A549 (cell line): ENCODE measurements around the gene HMG20A.

Experiments used
- CBX2 ChIP-seq: fragments of 200-600 bp; sonication (generic); IDR thresholded peaks from 2 replicates; pipeline ENCODE4 v1.6.1; 2016; ENCODE audit warnings: low read depth, mild to moderate bottlenecking, borderline replicate concordance
- CEBPB ChIP-seq, 2 experiments: fragments of >200 bp in 1 of 2; sonication (Bioruptor Twin) in 1 of 2; formaldehyde crosslinking in 1 of 2; IDR thresholded peaks; 2 replicates each; pipeline ENCODE4 v1.6.1; 2012 to 2016
- CTCF ChIP-seq: fragments of >200 bp; sonication (Bioruptor Twin); formaldehyde crosslinking; IDR thresholded peaks from 3 replicates; pipeline ENCODE4 v1.5.1; 2016
- E2F6 ChIP-seq: IDR thresholded peaks from 2 replicates; pipeline ENCODE4 v1.6.1; 2012; ENCODE audit warnings: low read depth, borderline replicate concordance
- EP300 ChIP-seq, 2 experiments: fragments of >200 bp; sonication (Bioruptor Twin); formaldehyde crosslinking; IDR thresholded peaks; 2 replicates in 1 of 2; 3 replicates in 1 of 2; pipeline ENCODE4 v1.6.1; 2016 to 2017
- JUN ChIP-seq, 2 experiments: fragments of >200 bp; sonication (Bioruptor Twin); formaldehyde crosslinking; IDR thresholded peaks; 2 replicates in 1 of 2; 3 replicates in 1 of 2; pipeline ENCODE4 v1.6.1; 2016 to 2017
- KDM1A ChIP-seq: fragments of 200-600 bp; sonication (generic); IDR thresholded peaks from 2 replicates; pipeline ENCODE4 v1.6.1; 2016; ENCODE audit warnings: low read depth, mild to moderate bottlenecking
- MYC ChIP-seq: IDR thresholded peaks from 2 replicates; pipeline ENCODE4 v1.6.1; 2012; ENCODE audit warnings: mild to moderate bottlenecking, inconsistent platforms, low read length, improper control_type of control experiment, borderline replicate concordance
- REST ChIP-seq: fragments of 200-600 bp; sonication (generic); IDR thresholded peaks from 2 replicates; pipeline ENCODE4 v1.6.1; 2016; ENCODE audit warnings: antibody characterized with exemption, mild to moderate bottlenecking, moderate library complexity
- SMC3 ChIP-seq: fragments of >200 bp; sonication (Bioruptor Twin); formaldehyde crosslinking; IDR thresholded peaks from 3 replicates; pipeline ENCODE4 v1.6.1; 2018; ENCODE audit warnings: inconsistent platforms

- TF ChIP-seq EP300 (IDR thresholded peaks at IDR 0.05), result no peak
- no peak for TF ChIP-seq CTCF
- TF ChIP-seq E2F6, result no peak
- TF ChIP-seq KDM1A, result no peak
- no peak for TF ChIP-seq SMC3
- TF ChIP-seq CBX2, result no peak
- no peak for TF ChIP-seq CEBPB (IDR thresholded peaks at IDR 0.05)
- no peak for TF ChIP-seq MYC
- no peak for TF ChIP-seq JUN (IDR thresholded peaks at IDR 0.05)
- no peak for TF ChIP-seq REST
Measured at GRCh38 chr15:77533578-77534430, 113.1 kb downstream of the HMG20A start.
